Measurements from ENCODE around the gene SPG7. TPM values are rescaled to one million over a fixed set of nuclear protein-coding genes. Genes with fewer than 3 reads are reported as not detected.
A peak's percentile ranks its signal among the peaks of the same experiment; 100 is the strongest.

Gene SPG7
- total RNA-seq, 4 donors from 2014 or later: 65.0 to 104 (median 84.9) TPM

GRCh38 chr16:89475144-89475543, 33.1 kb upstream of the SPG7 start:
- TF ChIP-seq POLR2A (IDR thresholded peaks at IDR 0.05) (no peak), CTCF (IDR thresholded peaks at IDR 0.05) (no peak)
- intact Hi-C loops (cut with DNase I): loop anchor here (2.0 kb wide), 1 partner anchor 18 kb away; no protein-coding TSS in a partner anchor
- WGBS, 2 donors: 58 to 68% methylated on average over 5 of the region's 5 CpGs
- H3K27ac ChIP-seq: peak overlapping the region in 3 of 4 donors; percentile 78 to 89 (median 85)
- H3K36me3 ChIP-seq: no peaks in the 10 kb centered on the region
- peaks cover 49 to 100% (median 82%) of the 10 kb centered on the region in 3 donors for H3K4me1 ChIP-seq
- H3K27me3 ChIP-seq: no peaks in the 10 kb centered on the region
- no peak overlapping the region for H3K4me3 ChIP-seq
- no peak for DNase-seq
- H3K9me3 ChIP-seq: no peaks in the 10 kb centered on the region

- TF ChIP-seq CTCF (IDR thresholded peaks at IDR 0.05) (no peak), POLR2A (IDR thresholded peaks at IDR 0.05) (no peak)
- peaks cover 49 to 100% (median 79%) of the 10 kb centered on the region in 3 donors for H3K4me1 ChIP-seq
- H3K4me3 ChIP-seq: no peak overlapping the region
- WGBS, 2 donors: 21 to 66% methylated on average over 3 to 4 of the region's 5 CpGs
- H3K27ac ChIP-seq: peak overlapping the region; percentile 77 to 89 (median 82)
- H3K36me3 ChIP-seq: no peaks in the 10 kb centered on the region
- no peaks in the 10 kb centered on the region for H3K9me3 ChIP-seq
- no peaks in the 10 kb centered on the region for H3K27me3 ChIP-seq
- intact Hi-C loops (cut with DNase I): no loop called here
- DNase-seq: no peak
Observed at GRCh38 chr16:89476379-89476778, 31.8 kb upstream of the SPG7 start.

GRCh38 chr16:89476811-89477261, 31.4 kb upstream of the SPG7 start:
- WGBS, 2 donors: 26 to 42% methylated on average over 10 of the region's 10 CpGs
- no peaks in the 10 kb centered on the region for H3K36me3 ChIP-seq
- intact Hi-C loops (cut with DNase I): no loop called here
- TF ChIP-seq POLR2A (IDR thresholded peaks at IDR 0.05) (no peak), CTCF (IDR thresholded peaks at IDR 0.05) (no peak)
- H3K27ac ChIP-seq: peak overlapping the region; percentile 77 to 89 (median 82)
- H3K4me1 ChIP-seq: peaks cover 48 to 100% (median 82%) of the 10 kb centered on the region in 3 donors
- no peaks in the 10 kb centered on the region for H3K9me3 ChIP-seq
- no peak for DNase-seq
- no peaks in the 10 kb centered on the region for H3K27me3 ChIP-seq
- no peak overlapping the region for H3K4me3 ChIP-seq

GRCh38 chr16:89478576-89479221, 29.5 kb upstream of the SPG7 start:
- Histone ChIP-seq H3K4me1 (peaks cover 59 to 100% (median 84%) of the 10 kb centered on the region in 3 donors), H3K4me3 (no peak overlapping the region), H3K9me3 (no peaks in the 10 kb centered on the region), H3K27ac (peak overlapping the region; percentile 61 to 89 (median 82)), H3K36me3 (no peaks in the 10 kb centered on the region), H3K27me3 (no peaks in the 10 kb centered on the region)
- intact Hi-C loops (cut with DNase I): no loop called here
- DNase-seq: no peak
- WGBS, 2 donors: 53 to 54% methylated on average over 10 to 14 of the region's 14 CpGs
- TF ChIP-seq CTCF (IDR thresholded peaks at IDR 0.05) (no peak), POLR2A (IDR thresholded peaks at IDR 0.05) (no peak)

- no peak for DNase-seq
- H3K27ac ChIP-seq: peak overlapping the region in 3 of 4 donors; percentile 3 to 59 (median 59)
Observed at GRCh38 chr16:89481356-89481955, 26.7 kb upstream of the SPG7 start.

More at GRCh38 chr16:89481356-89481955, 26.7 kb upstream of the SPG7 start:
- TF ChIP-seq POLR2A (IDR thresholded peaks at IDR 0.05) (no peak), CTCF (IDR thresholded peaks at IDR 0.05) (no peak)
- Histone ChIP-seq H3K36me3 (no peaks in the 10 kb centered on the region), H3K4me1 (peaks cover 63 to 100% (median 87%) of the 10 kb centered on the region in 3 donors), H3K9me3 (no peaks in the 10 kb centered on the region), H3K27me3 (no peaks in the 10 kb centered on the region), H3K4me3 (no peak overlapping the region)
- intact Hi-C loops (cut with DNase I): no loop called here
- 62 to 79% methylated on average over 11 to 12 of the region's 13 CpGs for WGBS, 2 donors

Data from esophagus squamous epithelium (tissue), 5 donors.